GM18502 (cell line): ENCODE measurements around the gene CAMTA1.
"Not testable (repeated sequence)": the region's sequence is repeated elsewhere in the genome, so short reads cannot be mapped to it uniquely, and the experiment has no call there.

Source experiments
- ATAC-seq: cut with Tn5 transposase; IDR thresholded peaks from one replicate; pipeline ENCODE4 v1.9.1; 2021; ENCODE audit warnings: mild to moderate bottlenecking; ENCODE audit not compliant: unreplicated experiment, poor library complexity

Gene CAMTA1

GRCh38 chr1:6803357-6803756 is 18.1 kb downstream of the CAMTA1 start:
- no peak for ATAC-seq

- no peak for ATAC-seq
Observed at GRCh38 chr1:6805004-6805416, 19.8 kb downstream of the CAMTA1 start.

- ATAC-seq, result no peak
Observed at GRCh38 chr1:6807782-6808181, 22.5 kb downstream of the CAMTA1 start.

- ATAC-seq, result no peak
Observed at GRCh38 chr1:6809461-6809860, 24.2 kb downstream of the CAMTA1 start.

- ATAC-seq, result not testable (repeated sequence)
Observed at GRCh38 chr1:6810146-6810734, 25.0 kb downstream of the CAMTA1 start.

GRCh38 chr1:6811583-6811982 is 26.3 kb downstream of the CAMTA1 start:
- ATAC-seq, result no peak

- ATAC-seq, result no peak
Observed at GRCh38 chr1:6813165-6813564, 27.9 kb downstream of the CAMTA1 start.

- ATAC-seq, result no peak
Observed at GRCh38 chr1:6815726-6816125, 30.5 kb downstream of the CAMTA1 start.

GRCh38 chr1:6819246-6820040 is 34.2 kb downstream of the CAMTA1 start:
- no peak for ATAC-seq

- ATAC-seq, result no peak
Observed at GRCh38 chr1:6820899-6821298, 35.6 kb downstream of the CAMTA1 start.

GRCh38 chr1:6822530-6823359 is 37.5 kb downstream of the CAMTA1 start:
- no peak for ATAC-seq

- no peak for ATAC-seq
Observed at GRCh38 chr1:6823793-6824192, 38.5 kb downstream of the CAMTA1 start.

GRCh38 chr1:6824665-6825368 is 39.6 kb downstream of the CAMTA1 start:
- ATAC-seq, result no peak

- no peak for ATAC-seq
Observed at GRCh38 chr1:6825828-6826227, 40.6 kb downstream of the CAMTA1 start.

- no peak for ATAC-seq
Observed at GRCh38 chr1:6827079-6827478, 41.8 kb downstream of the CAMTA1 start.

GRCh38 chr1:6827630-6828165 is 42.4 kb downstream of the CAMTA1 start:
- ATAC-seq, result no peak

- no peak for ATAC-seq
Observed at GRCh38 chr1:6831366-6831765, 46.1 kb downstream of the CAMTA1 start.

- ATAC-seq, result not testable (repeated sequence)
Observed at GRCh38 chr1:6832006-6832405, 46.8 kb downstream of the CAMTA1 start.

GRCh38 chr1:6832531-6833188 is 47.4 kb downstream of the CAMTA1 start:
- no peak for ATAC-seq

- ATAC-seq, result no peak
Observed at GRCh38 chr1:6833804-6834203, 48.5 kb downstream of the CAMTA1 start.
